DMS53 treated with DMSO at 0.1 percent for 48 hours (cell line): ENCODE data around the gene CLCN2.
A peak's percentile ranks its signal among the peaks of the same experiment; 100 is the strongest.

Experiments used
- DNase-seq: peaks from one replicate; lab custom pipeline; 2025; ENCODE audit not compliant: unreplicated experiment; lab: John Stamatoyannopoulos, UW

CLCN2 gene

DNA sequence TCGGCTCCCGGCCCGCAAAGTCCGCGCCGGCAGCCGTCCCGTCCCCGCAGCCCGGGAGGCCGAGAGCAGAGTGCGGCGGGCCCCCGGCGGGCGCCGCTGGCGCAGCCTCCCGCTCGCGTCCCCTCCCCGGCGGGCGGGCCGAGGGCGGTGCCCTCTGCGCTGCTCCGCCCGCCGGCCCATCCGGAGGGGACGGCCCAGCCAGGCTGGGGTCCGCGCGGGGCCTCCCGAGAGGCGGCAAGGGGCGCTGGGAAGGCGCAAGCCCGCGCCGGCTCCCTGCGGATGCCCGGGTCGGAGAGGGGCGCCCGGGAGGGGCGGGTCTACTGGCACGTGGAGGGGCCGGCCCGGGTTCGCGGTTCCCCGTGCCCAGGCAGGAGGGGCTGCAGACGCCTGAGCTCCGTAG, at the start of gene CLCN2, which contains the start of gene POLR2H:
CLCN2 (minus strand) TSS at position 74 of the 400 bp plus-strand sequence. CDS start 126 bp downstream, outside the sequence.
POLR2H (plus strand) TSS at position 179 of the 400 bp plus-strand sequence. CDS start 1,783 bp downstream, outside the sequence.
- DNase-seq: no peak

GRCh38 chr3:184409946-184410500, 48.6 kb upstream of the CLCN2 start:
- DNase-seq: no peak

- no peak for DNase-seq
Measured at GRCh38 chr3:184409331-184409926, 48.0 kb upstream of the CLCN2 start.

DNA sequence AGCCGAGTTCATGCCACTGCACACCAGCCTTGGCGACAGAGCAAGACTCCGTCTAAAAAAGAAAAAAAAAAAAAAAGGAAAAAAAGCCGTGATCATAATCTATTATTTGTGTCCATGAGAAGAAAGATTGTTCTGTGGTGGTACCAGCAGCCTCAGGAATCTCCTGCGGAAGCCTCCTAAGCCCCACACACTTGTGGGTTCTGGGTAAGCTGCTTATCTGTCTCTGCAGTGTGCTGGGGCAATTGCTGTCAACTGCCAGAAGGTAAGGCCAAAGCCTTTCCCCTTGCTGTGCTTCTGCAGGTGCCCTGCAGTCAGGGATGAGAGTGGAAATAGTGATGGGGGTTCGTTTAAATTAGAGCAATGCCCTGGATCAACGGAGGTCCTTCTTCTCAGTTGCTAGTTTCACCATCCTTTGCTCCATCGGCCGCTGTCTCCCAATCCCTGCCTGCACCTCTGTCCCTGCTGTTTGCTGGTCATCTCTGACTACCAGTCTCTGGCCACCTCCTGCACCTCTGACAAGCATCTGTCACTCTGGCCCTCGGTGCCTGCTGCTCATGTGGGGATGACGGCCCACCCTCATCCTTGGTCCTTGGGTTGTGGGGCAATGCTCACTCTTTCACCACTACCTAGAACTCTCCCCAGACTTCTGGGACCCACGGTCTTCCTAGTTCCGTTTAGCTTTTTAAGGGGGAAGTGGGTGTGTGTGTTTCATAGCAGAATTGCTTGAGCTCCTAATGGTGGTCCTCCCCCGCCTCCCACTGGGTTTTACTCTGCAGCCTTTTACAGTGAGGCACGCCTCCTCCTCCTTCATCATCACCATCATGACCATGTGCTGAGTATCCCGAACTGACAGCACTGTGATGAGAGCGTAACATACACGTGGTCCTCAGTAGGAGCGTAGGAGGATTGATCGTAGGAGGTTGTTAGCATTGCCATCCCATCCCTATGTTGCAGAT, 43.9 kb upstream of the CLCN2 start:
- DNase-seq: no peak

DNA sequence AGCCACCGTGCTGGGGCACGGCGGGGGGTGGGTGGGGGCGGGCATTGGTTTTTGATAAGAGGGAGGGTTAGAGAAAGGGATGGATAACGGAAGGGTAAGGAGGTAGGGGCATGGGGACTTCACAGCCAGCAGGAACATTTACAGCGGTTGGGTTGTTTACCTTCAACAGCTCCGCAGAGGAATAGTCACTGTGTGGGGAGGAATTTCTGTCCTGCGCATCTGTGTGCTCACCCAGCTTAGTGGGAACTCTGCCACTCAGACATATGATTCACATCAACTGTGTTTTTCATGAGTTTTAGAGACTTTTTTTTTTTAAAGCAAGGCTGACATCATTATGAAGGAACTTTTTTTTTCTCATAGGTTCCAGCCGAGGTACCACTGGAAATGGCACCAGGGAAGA, 38.0 kb upstream of the CLCN2 start:
- DNase-seq: no peak

DNA sequence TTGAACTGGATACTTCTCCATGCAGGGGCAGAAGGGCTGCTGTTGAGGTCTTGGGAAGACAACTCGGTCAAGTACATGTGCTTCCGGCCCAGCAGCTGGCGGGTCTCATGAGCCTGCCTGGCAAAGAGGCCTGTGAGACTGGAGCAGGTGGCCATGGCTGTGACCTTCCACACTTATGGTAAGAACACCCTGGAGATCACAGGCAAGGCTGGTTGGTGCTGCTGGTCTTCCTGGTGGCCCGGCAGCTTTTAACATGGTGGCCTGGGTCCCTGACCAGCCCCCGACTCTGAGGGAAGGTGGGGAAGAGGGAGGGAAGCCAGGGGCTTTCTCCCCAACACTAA, 33.9 kb upstream of the CLCN2 start:
- DNase-seq: peak; percentile 66

GRCh38 chr3:184391266-184391665, 29.9 kb upstream of the CLCN2 start:
- DNase-seq: no peak

DNA sequence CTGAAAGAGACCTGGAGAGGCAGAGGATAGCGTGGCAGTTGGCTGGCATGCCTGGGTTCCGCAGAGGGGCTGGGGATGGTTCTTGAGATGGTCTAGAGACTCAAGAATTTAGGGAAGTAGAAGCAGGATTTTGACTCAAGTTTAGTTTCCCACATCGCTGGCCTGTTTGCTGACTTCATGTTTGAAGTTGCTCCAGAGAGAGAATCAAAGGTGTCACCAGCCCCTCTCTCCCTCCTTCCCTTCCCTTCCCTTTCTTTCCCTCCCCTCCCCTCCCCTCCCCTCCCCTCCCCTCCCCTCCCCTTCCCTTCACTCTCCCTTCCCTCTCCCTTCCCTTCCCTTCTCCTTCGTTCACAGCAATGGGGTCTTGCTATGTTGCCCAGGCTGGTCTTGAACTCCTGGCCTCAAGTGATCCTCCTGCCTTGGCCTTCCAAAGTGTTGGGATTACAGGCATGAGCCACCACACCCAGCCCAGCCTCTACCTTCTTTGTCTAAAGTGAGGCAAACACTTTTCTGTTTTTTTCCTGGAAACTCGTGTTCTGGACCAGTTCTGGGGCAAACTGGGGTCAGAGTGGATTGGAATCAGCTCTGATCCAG, 28.6 kb upstream of the CLCN2 start:
- DNase-seq: no peak

- no peak for DNase-seq
Measured at GRCh38 chr3:184389384-184389783, 28.0 kb upstream of the CLCN2 start.

DNA sequence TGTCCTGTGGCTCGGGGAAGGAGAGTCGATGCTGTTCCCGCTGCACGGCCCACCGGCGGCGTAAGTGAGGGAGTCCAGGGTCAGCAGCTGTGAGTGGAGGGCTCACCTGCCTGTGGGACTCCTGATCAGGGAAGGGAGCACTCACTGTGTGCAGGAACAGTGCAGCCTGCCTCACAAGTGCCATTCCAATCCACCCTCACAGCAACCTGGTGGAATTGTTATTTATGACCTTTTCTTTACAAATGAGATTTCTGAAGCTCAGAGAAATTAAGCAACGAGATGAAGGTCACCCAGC, 27.5 kb upstream of the CLCN2 start:
- no peak for DNase-seq

- no peak for DNase-seq
Measured at GRCh38 chr3:184388164-184388935, 26.9 kb upstream of the CLCN2 start.

DNA sequence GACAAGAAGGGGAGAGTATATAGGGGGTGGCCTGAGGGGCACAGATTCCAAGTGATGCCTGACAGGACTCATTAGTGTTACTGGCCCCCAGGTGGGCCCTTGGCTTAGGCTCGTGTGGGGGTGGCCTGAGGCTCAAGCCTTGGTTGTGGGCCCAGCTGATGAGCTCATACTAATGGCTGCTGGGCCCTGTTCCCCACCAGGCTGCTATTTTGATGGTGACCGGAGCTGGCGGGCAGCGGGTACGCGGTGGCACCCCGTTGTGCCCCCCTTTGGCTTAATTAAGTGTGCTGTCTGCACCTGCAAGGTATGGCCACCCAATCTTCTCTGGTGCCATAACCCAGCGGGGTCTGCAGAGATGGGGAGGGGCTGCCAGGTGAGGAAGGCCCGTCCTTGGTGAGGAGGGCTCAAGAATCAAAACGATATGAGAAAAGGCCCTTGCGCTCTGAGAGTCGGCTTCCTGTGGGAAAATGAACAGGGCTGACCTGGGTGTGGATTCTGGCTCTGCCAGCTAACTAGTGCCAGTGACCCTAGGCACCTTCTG, 25.8 kb upstream of the CLCN2 start:
- no peak for DNase-seq

DNA sequence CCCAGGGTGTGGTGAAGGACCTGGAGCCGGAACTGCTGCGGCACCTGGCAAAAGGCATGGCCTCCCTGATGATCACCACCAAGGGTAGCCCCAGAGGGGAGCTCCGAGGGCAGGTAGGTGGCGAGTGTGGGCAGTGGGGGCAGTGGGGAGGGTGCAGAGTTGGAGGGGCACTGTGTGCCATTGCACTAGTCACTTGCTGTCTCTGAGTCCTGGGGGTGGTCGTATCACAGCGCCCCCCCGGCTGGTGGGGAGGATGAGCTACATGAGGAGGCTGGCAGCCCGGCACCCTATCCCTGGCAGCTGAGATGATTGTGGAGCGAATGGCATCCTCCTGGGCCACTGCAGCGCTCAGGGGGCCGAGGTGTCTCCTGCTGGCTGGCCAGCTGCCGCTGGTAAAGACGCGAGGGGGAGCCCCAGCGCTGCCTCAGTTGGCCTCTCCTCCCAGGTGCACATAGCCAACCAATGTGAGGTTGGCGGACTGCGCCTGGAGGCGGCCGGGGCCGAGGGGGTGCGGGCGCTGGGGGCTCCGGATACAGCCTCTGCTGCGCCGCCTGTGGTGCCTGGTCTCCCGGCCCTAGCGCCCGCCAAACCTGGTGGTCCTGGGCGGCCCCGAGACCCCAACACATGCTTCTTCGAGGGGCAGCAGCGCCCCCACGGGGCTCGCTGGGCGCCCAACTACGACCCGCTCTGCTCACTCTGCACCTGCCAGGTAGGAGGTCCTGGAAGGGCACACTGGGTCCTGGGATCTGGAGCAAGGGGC, 24.8 kb upstream of the CLCN2 start:
- DNase-seq: no peak

DNA sequence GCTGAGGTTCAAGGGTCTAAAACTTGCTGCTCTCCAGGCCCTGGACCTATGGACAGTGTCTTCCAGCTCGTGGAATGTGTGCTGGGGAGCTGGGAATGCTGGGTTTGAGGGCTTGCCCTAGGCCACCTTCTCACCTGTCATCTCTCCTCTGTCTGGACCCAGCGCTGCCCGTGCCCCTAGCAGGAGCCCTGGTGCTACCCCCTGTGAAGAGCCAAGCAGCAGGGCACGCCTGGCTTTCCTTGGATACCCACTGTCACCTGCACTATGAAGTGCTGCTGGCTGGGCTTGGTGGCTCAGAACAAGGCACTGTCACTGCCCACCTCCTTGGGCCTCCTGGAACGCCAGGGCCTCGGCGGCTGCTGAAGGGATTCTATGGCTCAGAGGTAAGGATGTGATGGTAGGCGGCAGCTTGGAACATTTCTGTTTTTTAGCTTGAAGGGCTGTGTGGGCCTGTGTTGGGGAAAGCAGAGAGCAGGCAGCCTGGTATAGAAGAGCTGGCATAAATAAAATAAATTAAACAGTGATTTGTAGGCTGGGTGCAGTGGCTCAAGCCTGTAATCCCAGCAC, 23.5 kb upstream of the CLCN2 start:
- DNase-seq: no peak

GRCh38 chr3:184384342-184384741, 22.9 kb upstream of the CLCN2 start:
- DNase-seq: no peak

- DNase-seq: no peak
Measured at GRCh38 chr3:184383033-184383740, 21.8 kb upstream of the CLCN2 start.

GRCh38 chr3:184382326-184383032, 21.1 kb upstream of the CLCN2 start:
- DNase-seq: no peak
